DMS53 treated with DMSO at 0.1 percent for 48 hours (cell line): ENCODE measurements around the gene IL13.

ENCODE experiments used
- DNase-seq: peaks from one replicate; lab custom pipeline; 2025; ENCODE audit not compliant: unreplicated experiment; lab: John Stamatoyannopoulos, UW

IL13 gene

GRCh38 chr5:132669966-132670882, 12.3 kb downstream of the IL13 start:
- no peak for DNase-seq

DNA sequence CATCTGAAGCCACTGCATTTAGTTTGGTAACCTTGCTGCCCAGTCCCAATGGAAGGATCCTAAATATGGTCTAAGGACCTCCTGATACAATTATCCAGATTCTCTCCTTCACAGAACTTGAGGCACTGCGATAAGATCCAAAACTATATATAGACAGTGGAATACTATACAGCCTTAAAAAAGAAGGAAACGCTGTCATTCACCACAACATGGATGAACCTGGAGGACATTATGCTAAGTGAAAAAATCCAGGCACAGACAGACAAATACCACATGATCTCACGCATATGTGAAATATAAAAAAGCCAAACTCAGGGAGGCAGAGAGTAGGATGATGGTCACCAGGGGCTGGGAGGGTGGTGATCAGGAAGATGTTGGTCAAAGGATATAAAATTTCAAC, 13.0 kb downstream of the IL13 start:
- no peak for DNase-seq

DNA sequence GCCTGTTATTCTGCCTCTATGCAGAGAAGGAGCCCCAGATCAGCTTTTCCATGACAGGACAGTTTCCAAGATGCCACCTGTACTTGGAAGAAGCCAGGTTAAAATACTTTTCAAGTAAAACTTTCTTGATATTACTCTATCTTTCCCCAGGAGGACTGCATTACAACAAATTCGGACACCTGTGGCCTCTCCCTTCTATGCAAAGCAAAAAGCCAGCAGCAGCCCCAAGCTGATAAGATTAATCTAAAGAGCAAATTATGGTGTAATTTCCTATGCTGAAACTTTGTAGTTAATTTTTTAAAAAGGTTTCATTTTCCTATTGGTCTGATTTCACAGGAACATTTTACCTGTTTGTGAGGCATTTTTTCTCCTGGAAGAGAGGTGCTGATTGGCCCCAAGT, 15.5 kb downstream of the IL13 start:
- no peak for DNase-seq

DNA sequence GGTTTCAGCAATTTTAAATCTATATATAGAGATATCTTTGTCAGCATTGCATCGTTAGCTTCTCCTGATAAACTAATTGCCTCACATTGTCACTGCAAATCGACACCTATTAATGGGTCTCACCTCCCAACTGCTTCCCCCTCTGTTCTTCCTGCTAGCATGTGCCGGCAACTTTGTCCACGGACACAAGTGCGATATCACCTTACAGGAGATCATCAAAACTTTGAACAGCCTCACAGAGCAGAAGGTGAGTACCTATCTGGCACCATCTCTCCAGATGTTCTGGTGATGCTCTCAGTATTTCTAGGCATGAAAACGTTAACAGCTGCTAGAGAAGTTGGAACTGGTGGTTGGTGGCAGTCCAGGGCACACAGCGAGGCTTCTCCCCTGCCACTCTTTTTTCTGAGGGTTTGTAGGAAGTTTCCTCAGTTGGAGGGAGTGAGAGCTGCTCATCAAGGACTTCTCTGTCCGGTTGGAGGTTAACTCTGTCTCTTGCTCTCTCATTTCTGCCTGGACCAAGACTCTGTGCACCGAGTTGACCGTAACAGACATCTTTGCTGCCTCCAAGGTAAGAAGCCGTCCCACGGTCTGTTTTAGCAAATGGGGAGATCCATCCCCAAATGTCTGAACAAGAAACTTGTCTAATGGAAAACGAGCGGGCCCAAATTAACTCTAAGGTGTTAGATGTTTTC, 16.1 kb downstream of the IL13 start, which contains the start of gene IL4:
Gene IL4 (plus strand): TSS at position 51 of the 692 bp plus-strand sequence. CDS start 62 bp downstream, at position 113.
- DNase-seq = no peak

DNA sequence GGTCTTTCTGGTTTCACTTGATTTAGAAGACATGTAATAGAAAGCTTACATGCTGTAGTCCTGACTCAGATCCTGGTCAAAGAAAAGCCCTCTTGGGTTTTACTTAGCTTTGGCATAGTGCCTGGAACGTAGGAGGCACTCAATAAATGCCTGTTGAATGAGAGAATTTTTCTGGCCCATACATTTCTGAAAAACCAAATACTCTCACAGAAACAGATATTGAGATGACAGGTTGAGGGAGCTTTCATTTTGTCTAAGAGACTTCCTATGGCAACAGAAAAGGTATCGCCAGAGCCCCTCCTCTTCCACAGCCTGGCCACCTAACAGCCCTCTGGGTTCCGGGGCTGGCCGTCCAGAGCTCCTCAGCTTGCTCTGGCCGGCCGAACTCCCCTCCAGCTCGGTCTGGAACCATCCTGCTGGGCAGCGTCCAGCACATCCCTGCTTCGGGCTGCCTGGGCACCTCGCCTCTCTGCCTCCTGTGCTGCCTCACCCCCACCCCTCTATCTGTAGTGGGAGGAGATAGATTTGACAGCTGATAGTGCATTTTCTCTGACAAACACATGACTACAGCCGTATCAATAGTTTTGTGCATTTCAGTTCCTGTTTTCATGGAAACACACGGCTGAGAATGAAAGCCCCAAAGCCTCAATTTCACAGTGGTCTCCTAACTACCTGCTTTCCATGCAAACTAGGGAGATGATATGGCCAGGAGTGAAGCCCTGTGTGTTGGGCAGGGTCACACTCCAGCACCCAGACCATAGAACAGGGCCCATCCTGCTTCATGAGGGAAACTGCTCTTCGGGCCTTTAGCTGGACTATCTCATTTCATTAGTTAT, 16.9 kb downstream of the IL13 start:
- DNase-seq = no peak

- DNase-seq = no peak
Measured at GRCh38 chr5:132675936-132676689, 18.1 kb downstream of the IL13 start.

GRCh38 chr5:132677191-132677590, 19.2 kb downstream of the IL13 start:
- DNase-seq = peak; percentile 5

GRCh38 chr5:132677682-132678400, 19.9 kb downstream of the IL13 start:
- no peak for DNase-seq

GRCh38 chr5:132678735-132679134, 20.8 kb downstream of the IL13 start:
- no peak for DNase-seq

GRCh38 chr5:132679166-132679565, 21.2 kb downstream of the IL13 start:
- DNase-seq = no peak

DNA sequence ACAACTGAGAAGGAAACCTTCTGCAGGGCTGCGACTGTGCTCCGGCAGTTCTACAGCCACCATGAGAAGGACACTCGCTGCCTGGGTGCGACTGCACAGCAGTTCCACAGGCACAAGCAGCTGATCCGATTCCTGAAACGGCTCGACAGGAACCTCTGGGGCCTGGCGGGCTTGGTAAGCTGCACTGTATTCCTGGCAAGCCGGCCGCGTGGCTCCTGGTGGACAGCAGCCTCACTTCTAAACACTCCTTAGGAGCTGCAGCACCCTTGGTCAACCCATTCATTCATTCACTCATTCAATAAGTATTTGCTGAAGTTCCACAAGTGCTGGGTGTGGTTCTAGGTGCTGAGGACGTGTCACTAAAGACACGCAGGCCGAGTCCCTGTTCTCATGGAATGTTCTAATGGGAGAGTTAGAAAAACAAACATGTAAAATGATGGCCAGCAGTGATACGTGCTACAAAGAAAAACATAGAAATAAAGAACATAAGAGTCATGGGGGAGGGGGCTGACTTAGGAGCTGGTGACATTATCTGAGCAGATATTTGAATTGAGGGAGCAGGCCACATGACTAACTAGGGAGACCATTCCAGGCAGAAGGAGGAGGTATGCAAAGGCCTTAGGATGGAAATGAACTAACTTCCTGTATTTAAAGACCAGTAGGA, 21.9 kb downstream of the IL13 start:
- DNase-seq = no peak

GRCh38 chr5:132680780-132681475, 23.0 kb downstream of the IL13 start:
- no peak for DNase-seq

DNA sequence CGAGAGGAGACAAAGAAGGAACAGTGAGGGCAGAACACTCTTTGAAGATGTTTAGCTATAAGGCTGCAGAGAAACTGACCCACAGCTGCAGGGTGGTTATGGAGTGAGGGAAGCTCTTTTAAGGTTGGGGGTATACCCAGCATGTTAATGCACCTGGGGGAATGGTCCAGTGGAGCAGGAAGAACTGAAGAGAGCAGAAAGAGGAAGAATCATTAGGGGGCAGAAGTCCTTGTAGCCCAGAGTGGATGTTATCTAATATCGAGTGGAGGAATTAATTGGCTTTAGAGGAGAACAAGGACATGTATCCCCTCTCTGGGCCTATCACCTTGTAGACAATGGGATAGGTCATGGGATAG, 23.5 kb downstream of the IL13 start:
- no peak for DNase-seq

- DNase-seq = no peak
Measured at GRCh38 chr5:132681983-132682382, 24.0 kb downstream of the IL13 start.

- no peak for DNase-seq
Measured at GRCh38 chr5:132684491-132684890, 26.5 kb downstream of the IL13 start.

GRCh38 chr5:132684922-132685720, 27.1 kb downstream of the IL13 start:
- DNase-seq = no peak

GRCh38 chr5:132686193-132686592, 28.2 kb downstream of the IL13 start:
- DNase-seq = no peak

DNA sequence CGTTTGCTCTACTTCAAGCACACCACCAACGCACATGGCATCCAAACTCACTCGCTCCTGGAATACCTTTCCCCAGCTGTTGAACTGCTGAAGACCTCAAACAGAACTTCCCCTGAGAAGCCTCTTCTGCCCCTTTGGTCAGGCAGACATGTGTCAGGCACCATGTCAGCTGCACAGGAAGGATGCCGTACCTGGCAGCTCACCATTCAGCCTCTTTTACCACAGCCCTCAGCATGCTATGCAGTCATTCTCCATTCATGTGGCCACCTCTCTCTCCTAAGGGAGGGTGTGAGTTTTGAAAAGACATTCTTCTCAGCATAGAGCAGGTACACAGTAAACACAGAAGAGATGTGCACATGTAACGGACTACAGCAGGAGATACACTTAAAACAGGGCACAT, 30.0 kb downstream of the IL13 start:
- DNase-seq = no peak
